GM12891 (cell line): Measurements from ENCODE around the gene SPAG16.

Experiments
- DNase-seq: peaks from one replicate; pipeline ENCODE4 v3.0.0; 2011; ENCODE audit warnings: low spot score; ENCODE audit not compliant: insufficient read length
- FAIRE-seq: peaks from 2 replicates; lab custom pipeline; 2011; peaks lifted over from hg19 to GRCh38; lab: Jason Lieb, UNC
- PAX5 ChIP-seq: IDR thresholded peaks from 2 replicates; pipeline ENCODE4 v1.6.1; 2011; ENCODE audit warnings: low read length, moderate library complexity, mild to moderate bottlenecking; ENCODE audit not compliant: insufficient read depth, severe bottlenecking
- POLR2A ChIP-seq: IDR thresholded peaks from 2 replicates; pipeline ENCODE4 v1.6.1; 2011; ENCODE audit warnings: low read depth, low read length, control low read depth
- POLR2AphosphoS5 ChIP-seq: IDR thresholded peaks from 2 replicates; pipeline ENCODE4 v1.6.1; 2011; ENCODE audit warnings: low read depth, low read length, control low read depth
- POU2F2 ChIP-seq: IDR thresholded peaks from 2 replicates; pipeline ENCODE4 v1.6.1; 2011; ENCODE audit warnings: low read depth, mild to moderate bottlenecking, control low read depth, low read length, moderate library complexity
- SPI1 ChIP-seq: IDR thresholded peaks from 2 replicates; pipeline ENCODE4 v1.6.1; 2011; ENCODE audit warnings: low read depth, low read length, control low read depth
- TAF1 ChIP-seq: IDR thresholded peaks from 2 replicates; pipeline ENCODE4 v1.6.1; 2011; ENCODE audit warnings: low read depth, low read length, control low read depth

SPAG16 gene

DNA sequence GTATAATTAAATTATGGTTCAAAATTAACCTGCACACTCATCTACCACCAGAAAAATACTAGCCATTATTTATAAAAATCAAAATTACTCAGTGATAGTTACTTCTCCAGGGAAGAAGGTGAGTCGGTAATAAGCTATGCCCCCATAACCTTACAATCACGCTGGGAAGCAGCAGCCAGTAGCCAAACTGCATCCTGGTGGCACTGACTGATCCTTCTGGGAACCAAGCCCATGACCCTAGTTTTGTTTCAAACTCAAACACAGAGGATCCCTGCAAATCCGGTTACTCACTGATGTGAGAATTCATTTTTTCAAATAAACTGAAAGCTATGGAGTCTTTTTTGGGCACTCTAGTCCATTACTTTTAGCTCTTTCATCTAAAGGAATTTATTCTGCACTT, 1038.4 kb downstream of the SPAG16 start:
- FAIRE-seq = no peak
- no peak for DNase-seq
- no peak for TF ChIP-seq POU2F2
- TF ChIP-seq TAF1 = no peak
- TF ChIP-seq POLR2A = no peak
- no peak for TF ChIP-seq POLR2AphosphoS5
- TF ChIP-seq SPI1 = no peak
- TF ChIP-seq PAX5 = no peak

DNA sequence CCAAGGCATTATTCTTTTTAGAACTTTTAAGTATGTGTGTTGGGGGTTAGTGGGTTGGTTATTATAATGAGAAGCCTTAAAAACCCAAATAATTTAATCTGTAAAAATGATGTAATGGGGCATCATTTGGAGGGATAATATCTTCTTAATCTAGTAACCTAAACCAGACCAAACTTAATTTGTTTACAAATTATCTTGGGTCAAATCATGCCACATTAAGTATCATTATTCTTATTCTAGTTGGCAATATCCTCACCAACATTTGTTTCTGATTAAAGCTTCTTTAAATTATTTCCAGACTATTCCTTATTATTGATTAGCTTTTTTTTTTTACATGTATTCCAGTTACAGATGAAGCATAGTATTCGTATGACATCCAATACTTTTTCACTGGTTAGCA, 1041.1 kb downstream of the SPAG16 start:
- no peak for DNase-seq
- FAIRE-seq = no peak
- TF ChIP-seq POU2F2 = no peak
- TF ChIP-seq SPI1 = no peak
- TF ChIP-seq TAF1 = no peak
- no peak for TF ChIP-seq POLR2AphosphoS5
- no peak for TF ChIP-seq PAX5
- no peak for TF ChIP-seq POLR2A

GRCh38 chr2:214328941-214329340, 1044.7 kb downstream of the SPAG16 start:
- TF ChIP-seq SPI1 (no peak), TAF1 (no peak), POLR2AphosphoS5 (no peak), PAX5 (no peak), POU2F2 (no peak)
- DNase-seq = no peak
- FAIRE-seq = no peak

GRCh38 chr2:214341646-214342045, 1057.4 kb downstream of the SPAG16 start:
- no peak for FAIRE-seq
- DNase-seq = no peak
- TF ChIP-seq TAF1 = no peak
- no peak for TF ChIP-seq POLR2A
- TF ChIP-seq SPI1 = no peak
- TF ChIP-seq POU2F2 = no peak
- no peak for TF ChIP-seq PAX5
- TF ChIP-seq POLR2AphosphoS5 = no peak

DNA sequence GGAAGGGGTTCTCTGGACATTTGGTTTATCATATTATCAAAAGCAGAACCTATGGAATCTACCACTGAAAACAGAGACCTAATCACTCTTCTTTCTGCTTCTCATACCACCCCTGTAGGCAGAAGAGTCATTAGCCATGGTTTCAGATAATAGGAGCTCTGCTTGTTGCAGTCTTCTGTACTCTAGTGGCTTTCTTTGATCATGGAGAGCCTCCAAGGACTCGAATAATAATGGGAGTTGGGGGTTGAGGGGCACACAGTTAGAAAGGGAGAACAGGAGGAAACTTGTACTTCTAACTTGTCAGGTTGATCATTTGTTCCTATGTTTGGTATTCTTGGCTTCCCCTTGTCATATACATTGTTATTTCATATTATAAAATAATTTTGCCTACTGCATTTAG, 1074.2 kb downstream of the SPAG16 start:
- DNase-seq (no peak), FAIRE-seq (no peak)
- no peak for TF ChIP-seq TAF1
- TF ChIP-seq POU2F2 = no peak
- TF ChIP-seq POLR2AphosphoS5 = no peak
- no peak for TF ChIP-seq SPI1
- TF ChIP-seq POLR2A = no peak
- no peak for TF ChIP-seq PAX5

DNA sequence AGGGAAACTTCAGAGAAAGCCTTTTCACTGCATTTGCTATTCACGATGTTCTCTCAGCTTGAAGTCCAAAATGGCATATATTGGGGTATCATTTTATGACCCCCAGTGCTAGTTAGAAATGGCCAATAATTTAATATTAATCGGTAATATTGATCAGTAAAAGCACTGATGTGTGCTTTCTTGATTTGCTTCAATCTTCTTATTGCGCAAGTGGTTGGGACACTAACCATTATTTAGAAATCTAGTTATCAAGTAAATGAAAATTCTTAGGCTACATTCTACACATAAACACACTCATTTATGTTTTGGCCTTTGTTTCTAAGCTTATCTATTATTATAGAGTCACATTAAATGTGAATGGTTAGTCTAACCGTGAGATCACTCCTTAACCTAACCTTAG, 1076.9 kb downstream of the SPAG16 start:
- DNase-seq (no peak), FAIRE-seq (no peak)
- TF ChIP-seq POU2F2 (no peak), POLR2A (no peak), TAF1 (no peak), SPI1 (no peak), PAX5 (no peak), POLR2AphosphoS5 (no peak)

GRCh38 chr2:214365549-214365948, 1081.3 kb downstream of the SPAG16 start:
- FAIRE-seq (no peak), DNase-seq (no peak)
- TF ChIP-seq PAX5 (no peak), TAF1 (no peak), POU2F2 (no peak), SPI1 (no peak), POLR2AphosphoS5 (no peak), POLR2A (no peak)

DNA sequence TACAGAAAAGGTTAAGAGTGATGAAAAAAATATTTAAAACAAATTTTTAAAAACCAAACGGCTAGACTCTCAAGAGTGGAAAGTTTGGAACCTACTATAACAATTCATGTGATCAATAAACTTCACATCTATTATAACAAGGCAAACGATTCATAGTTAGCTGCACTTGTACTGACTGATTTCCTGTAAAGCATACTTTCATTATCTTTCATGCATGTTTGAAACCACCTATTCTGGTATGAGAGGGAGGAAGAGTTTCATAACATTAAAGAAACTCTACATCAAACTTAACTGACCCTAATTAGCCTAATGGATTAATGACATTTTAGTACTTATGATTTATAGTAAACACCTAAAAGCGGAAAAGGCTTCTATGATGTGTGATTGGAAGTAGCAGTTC, 1082.9 kb downstream of the SPAG16 start:
- no peak for DNase-seq
- no peak for TF ChIP-seq POLR2A
- no peak for TF ChIP-seq POU2F2
- TF ChIP-seq POLR2AphosphoS5 = no peak
- no peak for TF ChIP-seq SPI1
- no peak for TF ChIP-seq TAF1
- no peak for TF ChIP-seq PAX5
- FAIRE-seq = no peak

DNA sequence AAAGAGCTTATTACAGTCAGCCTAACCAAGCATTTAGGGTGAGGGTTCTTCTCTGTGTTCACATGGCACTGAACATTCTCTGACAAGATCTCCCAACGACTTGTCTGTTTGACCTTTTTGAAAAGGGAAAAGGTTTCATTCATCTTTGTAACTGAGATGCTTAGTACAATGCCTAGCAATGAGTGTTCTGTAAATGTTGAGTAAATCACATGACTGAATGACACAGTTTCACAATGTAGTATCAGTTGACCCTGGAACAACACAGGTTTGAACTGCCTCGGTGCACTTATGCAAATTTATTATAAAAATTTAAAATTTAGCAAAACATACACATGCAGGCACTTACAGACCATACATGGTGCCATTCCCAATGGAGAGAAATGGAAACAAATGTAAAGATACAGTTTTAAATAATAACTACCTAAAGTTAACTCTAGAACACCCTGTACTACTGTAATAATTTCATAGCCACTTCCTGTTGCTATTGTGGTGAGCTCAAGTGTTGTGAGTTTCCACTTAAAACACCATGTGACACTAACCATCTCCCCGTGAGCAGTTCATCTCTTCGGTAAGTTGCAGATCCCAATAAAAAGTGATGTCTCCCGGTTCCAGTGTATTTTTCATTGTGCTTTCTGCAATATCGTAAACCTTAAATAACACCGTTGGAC, 1092.5 kb downstream of the SPAG16 start:
- no peak for DNase-seq
- FAIRE-seq = no peak
- TF ChIP-seq POU2F2 (no peak), TAF1 (no peak), POLR2AphosphoS5 (no peak), POLR2A (no peak), SPI1 (no peak), PAX5 (no peak)

GRCh38 chr2:214377286-214377624, 1093.0 kb downstream of the SPAG16 start:
- TF ChIP-seq TAF1 (no peak), PAX5 (no peak), POLR2A (no peak), POLR2AphosphoS5 (no peak), POU2F2 (no peak), SPI1 (no peak)
- DNase-seq = no peak
- FAIRE-seq = no peak
